Tibial artery (tissue), 4 donors: ENCODE measurements around the gene SEZ6L2.

Experiments
- DNase-seq, 2 donors: peaks; one replicate each; pipeline ENCODE4 v3.0.0-alpha.2; 2019
- H3K27ac ChIP-seq, 2 donors: fragments of 200-600 bp; sonication (generic) in 1 of 2; 1 replicate in 1 of 2; 2 replicates in 1 of 2; pipeline ENCODE4 v1.5.1; 2018 to 2019; ENCODE audit warnings: mild to moderate bottlenecking in 1 of 2
- H3K27me3 ChIP-seq, 2 donors: fragments of 200-600 bp; sonication (generic) in 1 of 2; one replicate each; pipeline versions ENCODE4 v1.5.1 to v1.6.0; 2016 to 2019
- H3K36me3 ChIP-seq, 3 donors: fragments of 200-600 bp; sonication (generic) in 2 of 3; one replicate each; pipeline ENCODE4 v1.5.1; 2016 to 2019; ENCODE audit warnings: mild to moderate bottlenecking in 2 of 3
- H3K4me1 ChIP-seq, 4 donors: fragments of 200-600 bp; sonication (generic) in 2 of 4; 1 replicate in 3 of 4; 2 replicates in 1 of 4; pipeline ENCODE4 v1.5.1; 2016 to 2019
- H3K4me3 ChIP-seq, 2 donors: fragments of 200-600 bp; sonication (generic) in 1 of 2; 1 replicate in 1 of 2; 2 replicates in 1 of 2; pipeline ENCODE4 v1.5.1; 2018 to 2019; ENCODE audit warnings: mild to moderate bottlenecking in 2 of 2
- H3K9me3 ChIP-seq, 3 donors: fragments of 200-600 bp; sonication (generic) in 1 of 3; one replicate each; pipeline ENCODE4 v1.5.1; 2016 to 2019
- CTCF ChIP-seq, 2 experiments: fragments of 200-600 bp in 1 of 2; fragments of 450-650 bp in 1 of 2; IDR thresholded peaks; one replicate each; pipeline ENCODE4 v1.5.1; 2017 to 2019; ENCODE audit warnings: antibody characterized with exemption in 2 of 2, mild to moderate bottlenecking in 1 of 2, moderate library complexity in 1 of 2
- intact Hi-C: fragments of 100-400 bp; cut with DNase I; formaldehyde crosslinking; loops from one replicate; pipeline ENCODE4 v1.15.0; 2023; ENCODE audit warnings: low total_unique reads

The SEZ6L2 gene

GRCh38 chr16:29857133-29857760, 42.1 kb downstream of the SEZ6L2 start:
- H3K9me3 ChIP-seq, result no peaks in the 10 kb centered on the region
- H3K27me3 ChIP-seq, result no peaks in the 10 kb centered on the region
- intact Hi-C loops, result no loop called here
- DNase-seq, result no peak
- no peak overlapping the region for H3K4me3 ChIP-seq
- peak overlapping the region in 1 of 2 donors; percentile 0 for H3K27ac ChIP-seq
- no peak for TF ChIP-seq CTCF (IDR thresholded peaks at IDR 0.05)
- peaks cover 0 to 28% (median 21%) of the 10 kb centered on the region in 4 donors for H3K4me1 ChIP-seq
- peaks cover 16 to 32% (median 30%) of the 10 kb centered on the region in 3 donors for H3K36me3 ChIP-seq

- peaks cover 2 to 15% (median 15%) of the 10 kb centered on the region in 3 donors for H3K36me3 ChIP-seq
- TF ChIP-seq CTCF (IDR thresholded peaks at IDR 0.05), result no peak
- H3K27ac ChIP-seq, result no peak overlapping the region
- no peaks in the 10 kb centered on the region for H3K27me3 ChIP-seq
- DNase-seq, result no peak
- intact Hi-C loops, result no loop called here
- H3K9me3 ChIP-seq, result no peaks in the 10 kb centered on the region
- H3K4me3 ChIP-seq, result no peak overlapping the region
- peaks cover 0 to 14% (median 5%) of the 10 kb centered on the region in 4 donors for H3K4me1 ChIP-seq
Observed at GRCh38 chr16:29854520-29855100, 44.7 kb downstream of the SEZ6L2 start.

- intact Hi-C loops, result no loop called here
- no peak overlapping the region for H3K4me3 ChIP-seq
- no peak for TF ChIP-seq CTCF (IDR thresholded peaks at IDR 0.05)
- no peaks in the 10 kb centered on the region for H3K9me3 ChIP-seq
- H3K36me3 ChIP-seq, result peaks cover 3 to 4% (median 4%) of the 10 kb centered on the region in 3 donors
- H3K27me3 ChIP-seq, result no peaks in the 10 kb centered on the region
- no peak for DNase-seq
- H3K4me1 ChIP-seq, result peaks cover 0 to 5% (median 0%) of the 10 kb centered on the region in 4 donors
- no peak overlapping the region for H3K27ac ChIP-seq
Observed at GRCh38 chr16:29852654-29853053, 46.7 kb downstream of the SEZ6L2 start.

GRCh38 chr16:29850998-29851397, 48.4 kb downstream of the SEZ6L2 start:
- Histone ChIP-seq H3K36me3 (peaks cover 18 to 21% (median 19%) of the 10 kb centered on the region in 3 donors), H3K4me3 (no peak overlapping the region), H3K4me1 (peaks cover 0 to 5% (median 0%) of the 10 kb centered on the region in 4 donors), H3K27me3 (no peaks in the 10 kb centered on the region), H3K9me3 (no peaks in the 10 kb centered on the region), H3K27ac (no peak overlapping the region)
- intact Hi-C loops, result no loop called here
- no peak for TF ChIP-seq CTCF (IDR thresholded peaks at IDR 0.05)
- DNase-seq, result no peak

- H3K9me3 ChIP-seq, result no peaks in the 10 kb centered on the region
- H3K4me3 ChIP-seq, result no peak overlapping the region
- intact Hi-C loops, result loop anchor here (5.0 kb wide), 1 partner anchor 152 kb away; no protein-coding TSS in a partner anchor
- H3K36me3 ChIP-seq, result peaks cover 28 to 36% (median 34%) of the 10 kb centered on the region in 3 donors
- H3K27ac ChIP-seq, result peak overlapping the region in 1 of 2 donors; percentile 23
- H3K27me3 ChIP-seq, result no peaks in the 10 kb centered on the region
- DNase-seq, result no peak
- peaks cover 0 to 5% (median 0%) of the 10 kb centered on the region in 4 donors for H3K4me1 ChIP-seq
- TF ChIP-seq CTCF (IDR thresholded peaks at IDR 0.05), result no peak
Observed at GRCh38 chr16:29849505-29849904, 49.8 kb downstream of the SEZ6L2 start.
